Heart left ventricle (tissue), 13 donors: ENCODE results near the gene SYNCRIP.

Source experiments
- POLR2A ChIP-seq, 2 donors: fragments of 450-650 bp; IDR thresholded peaks; one replicate each; pipeline ENCODE4 v1.6.1; 2017; ENCODE audit warnings: antibody characterized with exemption in 2 of 2, mild to moderate bottlenecking in 2 of 2, moderate library complexity in 2 of 2
- TF ChIP-seq, protein P1 (sequence below), 12 donors: fragments of 200-600 bp; sonication (generic) in 4 of 12; IDR thresholded peaks; one replicate each; pipeline versions ENCODE4 v1.5.0 to v1.8.0; 2018 to 2022; ENCODE audit warnings: antibody characterized with exemption in 12 of 12, mild to moderate bottlenecking in 5 of 12
- donor health status: ischemic (EF 13 %, LVEDD 7.1; RV severe dilation, severe dysfunction).
- donor health status: DM: no; HTN: yes; CAD: no.
- donor health status: DM: no; HTN: no; CAD: no.
- donor health status: ischemic (EF 25% LVEDD 6.9; RV normal size, moderate dysfunction).
- donor health status: ischemic (EF 25% LVEDD 5.7; RV mildly dilated, moderate dysfunction).
- donor health status: ischemic (EF 35%, LVEDD 5.7; RV mildly dilated, moderate dysfunction).
- donor health status: nonischemic (EF 11% LVEDD 7.7; RV severe dilation, severe dysfunction).
- donor health status: DM: yes; HTN: yes; CAD: no.
- donor health status: PGD.
- donor health status: ischemic (EF 29% LVEDD 5.4; RV normal size, mild dysfunction).
- donor health status: nonischemic (EF 23%, LVEDD 6.1; RV moderate dilation, normal function).

DNA sequence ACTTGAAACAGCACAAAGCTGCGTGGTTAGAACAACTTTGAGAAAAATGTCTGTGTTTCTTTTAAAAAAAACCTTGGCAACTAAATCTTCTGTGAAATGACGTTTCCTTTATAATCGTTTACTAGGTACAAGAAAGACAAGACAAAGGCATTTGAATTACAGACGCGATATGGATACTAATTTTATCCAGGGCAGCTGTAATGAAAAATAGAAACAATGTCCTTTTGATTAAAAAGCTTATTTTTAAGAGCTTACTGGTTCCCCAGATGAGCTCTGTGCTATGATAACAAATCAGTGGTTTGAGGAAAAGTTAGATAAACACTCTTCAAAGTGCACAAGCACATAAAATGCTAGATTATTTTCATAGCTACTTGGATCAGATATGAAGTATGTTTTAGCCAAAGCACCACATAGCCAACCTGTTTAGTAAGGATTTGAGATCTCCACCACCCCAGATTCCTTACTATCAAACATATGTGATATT, 1.6 kb upstream of the SYNCRIP start:
- TF ChIP-seq, protein P1, sequence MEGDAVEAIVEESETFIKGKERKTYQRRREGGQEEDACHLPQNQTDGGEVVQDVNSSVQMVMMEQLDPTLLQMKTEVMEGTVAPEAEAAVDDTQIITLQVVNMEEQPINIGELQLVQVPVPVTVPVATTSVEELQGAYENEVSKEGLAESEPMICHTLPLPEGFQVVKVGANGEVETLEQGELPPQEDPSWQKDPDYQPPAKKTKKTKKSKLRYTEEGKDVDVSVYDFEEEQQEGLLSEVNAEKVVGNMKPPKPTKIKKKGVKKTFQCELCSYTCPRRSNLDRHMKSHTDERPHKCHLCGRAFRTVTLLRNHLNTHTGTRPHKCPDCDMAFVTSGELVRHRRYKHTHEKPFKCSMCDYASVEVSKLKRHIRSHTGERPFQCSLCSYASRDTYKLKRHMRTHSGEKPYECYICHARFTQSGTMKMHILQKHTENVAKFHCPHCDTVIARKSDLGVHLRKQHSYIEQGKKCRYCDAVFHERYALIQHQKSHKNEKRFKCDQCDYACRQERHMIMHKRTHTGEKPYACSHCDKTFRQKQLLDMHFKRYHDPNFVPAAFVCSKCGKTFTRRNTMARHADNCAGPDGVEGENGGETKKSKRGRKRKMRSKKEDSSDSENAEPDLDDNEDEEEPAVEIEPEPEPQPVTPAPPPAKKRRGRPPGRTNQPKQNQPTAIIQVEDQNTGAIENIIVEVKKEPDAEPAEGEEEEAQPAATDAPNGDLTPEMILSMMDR (IDR thresholded peaks at IDR 0.05) = no peak
- no peak for TF ChIP-seq POLR2A (IDR thresholded peaks at IDR 0.05)
